ENCODE data around the gene SAMD4B.

Gene SAMD4B

DNA sequence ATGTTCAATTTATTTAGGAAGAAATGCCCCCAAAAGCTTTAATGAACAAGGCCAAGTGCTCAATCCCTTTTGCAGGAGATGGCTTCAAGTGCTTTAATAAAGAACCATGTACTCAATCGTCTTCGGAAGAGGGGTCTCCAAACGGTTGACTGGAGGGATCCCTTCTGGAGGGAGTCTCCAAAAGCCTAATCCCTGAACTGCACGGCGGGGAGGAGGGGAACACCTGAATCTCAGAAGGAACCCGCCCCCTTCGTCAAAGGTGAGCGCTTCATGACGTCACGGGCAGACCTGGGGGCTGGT, 48.2 kb downstream of the SAMD4B start:
- no peak for DNase-seq (ENCODE audit: low spot score)

DNA sequence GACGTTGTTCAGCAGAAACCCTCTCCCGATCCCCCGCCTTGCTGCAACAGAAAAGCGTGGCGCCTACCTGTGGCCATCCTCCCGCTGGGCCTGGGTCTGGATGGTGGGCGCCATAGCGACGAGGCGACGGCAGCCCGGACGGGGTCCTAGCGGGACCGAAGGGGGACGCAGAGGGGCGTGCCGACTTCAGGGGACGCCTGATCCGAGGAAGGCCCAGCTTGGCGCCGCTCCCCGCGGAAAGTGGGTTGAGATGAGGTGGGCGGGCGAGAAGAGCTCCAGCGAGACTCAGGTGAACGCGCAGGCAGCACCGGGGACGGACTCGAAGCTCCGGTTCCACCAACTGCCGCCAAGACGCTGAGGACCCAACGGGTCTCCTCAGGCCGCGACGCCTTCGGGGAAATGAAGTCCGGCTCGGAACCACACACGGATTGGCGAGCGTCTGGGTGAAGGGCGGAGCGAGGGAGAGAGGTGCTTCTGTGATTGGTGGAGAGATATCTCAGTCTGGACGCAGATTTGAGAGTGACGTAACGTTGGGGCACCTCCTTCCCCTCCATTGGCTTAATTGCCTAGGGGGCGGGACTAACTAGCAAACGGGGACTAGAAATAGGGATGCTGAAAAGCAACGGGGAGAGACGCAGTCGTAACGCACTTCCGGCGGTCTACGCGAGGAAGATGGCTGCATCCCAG, 48.7 kb downstream of the SAMD4B start, which contains the start of the genes MED29 and PAF1:
MED29 (plus strand) TSS at position 628 of the 687 bp plus-strand sequence; CDS start at position 673, 45 bp downstream.
PAF1 (minus strand) TSS at position 356 of the 687 bp plus-strand sequence; CDS start at position 114, 242 bp downstream.
- peak; percentile 99 for DNase-seq (ENCODE audit: low spot score)

DNA sequence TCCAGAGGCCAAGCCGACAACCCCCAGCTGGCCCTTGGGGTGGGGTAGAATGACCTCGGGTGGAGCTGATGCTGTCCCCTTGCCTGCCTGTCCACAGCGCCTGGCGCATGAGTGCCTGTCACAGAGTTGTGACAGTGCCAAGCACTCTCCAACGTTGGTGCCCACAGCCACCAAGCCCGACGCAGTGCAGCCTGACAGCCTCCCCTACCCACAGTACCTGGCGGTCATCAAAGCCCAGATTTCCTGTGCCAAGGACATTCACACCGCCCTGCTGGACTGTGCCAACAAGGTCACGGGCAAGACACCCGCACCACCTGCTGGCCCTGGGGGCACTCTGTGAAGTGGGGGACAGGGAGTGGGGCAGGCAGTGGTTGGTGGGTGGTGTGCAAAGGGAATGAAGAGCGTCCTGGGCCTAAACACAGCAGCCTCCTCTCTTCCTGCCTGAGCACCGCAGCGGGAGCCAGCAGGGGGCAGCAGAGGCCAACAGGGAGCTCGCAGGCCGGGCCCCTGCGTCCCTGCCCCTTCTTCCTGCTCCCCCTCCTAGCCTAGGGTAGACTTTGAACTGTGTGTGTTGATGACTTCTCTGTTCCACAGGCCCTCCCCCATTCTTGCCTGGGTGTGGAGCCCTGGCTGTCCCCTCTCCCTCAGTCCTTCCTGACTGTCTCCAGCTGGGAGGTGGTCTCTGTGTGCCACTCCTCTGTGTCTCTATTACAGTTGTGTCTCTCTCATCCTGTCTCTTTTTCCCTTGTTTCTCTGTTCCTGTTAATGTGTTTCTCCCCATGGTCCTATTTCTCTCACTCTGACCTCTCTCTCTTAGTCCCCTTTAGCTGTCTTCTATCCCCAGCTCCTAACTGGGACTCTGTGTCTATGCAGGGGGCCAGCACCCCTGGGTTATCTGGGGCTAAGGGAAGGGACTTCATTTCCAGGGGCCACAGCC, 55.4 kb downstream of the SAMD4B start:
- peak; percentile 61 for DNase-seq (ENCODE audit: low spot score)

DNA sequence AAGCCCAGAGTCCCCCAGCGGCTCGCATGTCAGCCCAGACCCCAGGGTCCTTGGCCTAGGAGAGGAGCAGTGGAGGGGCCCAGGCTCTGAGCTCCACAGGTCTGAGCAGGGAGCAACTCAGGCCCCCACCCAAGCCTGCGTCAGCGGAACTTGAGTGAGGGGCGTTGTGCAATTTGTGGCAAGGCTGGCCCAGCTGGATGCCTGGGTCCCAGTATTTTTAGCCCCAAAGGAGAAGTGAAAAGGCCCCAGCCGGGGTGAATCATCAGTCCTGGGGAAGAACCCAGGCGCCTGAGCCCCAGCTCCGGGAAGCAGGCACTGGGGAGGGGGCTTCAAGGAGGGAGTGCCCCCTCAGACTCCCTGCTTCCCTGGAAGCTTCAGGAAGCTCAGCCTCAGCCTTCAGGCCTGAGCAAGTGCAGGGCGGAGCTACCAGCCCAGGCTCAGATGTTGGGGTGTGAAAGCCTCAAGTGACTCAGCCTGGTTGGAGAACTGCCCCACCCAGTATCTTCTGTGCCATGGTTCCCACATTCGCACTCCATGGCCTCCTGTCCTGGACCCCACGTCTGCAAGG, 56.2 kb downstream of the SAMD4B start:
- no peak for DNase-seq (ENCODE audit: low spot score)

DNA sequence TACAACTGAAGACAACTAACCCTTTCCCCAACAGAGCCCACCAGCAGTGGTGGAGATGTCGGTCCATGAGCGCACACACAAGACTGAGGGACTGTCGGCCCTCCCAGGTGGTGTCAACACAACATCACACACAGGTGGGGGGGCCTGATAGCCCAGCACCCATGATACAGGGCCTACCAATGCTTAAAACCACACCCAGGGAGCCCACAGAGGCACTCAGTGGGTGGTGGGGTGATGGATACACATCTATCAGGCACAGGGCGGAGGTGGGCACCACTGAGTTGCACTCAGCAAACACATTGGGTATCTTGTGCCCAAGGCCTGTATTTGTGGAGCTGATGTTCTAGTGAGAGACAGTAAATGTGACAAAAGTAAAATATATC, 57.4 kb downstream of the SAMD4B start:
- DNase-seq (ENCODE audit: low spot score): no peak

DNA sequence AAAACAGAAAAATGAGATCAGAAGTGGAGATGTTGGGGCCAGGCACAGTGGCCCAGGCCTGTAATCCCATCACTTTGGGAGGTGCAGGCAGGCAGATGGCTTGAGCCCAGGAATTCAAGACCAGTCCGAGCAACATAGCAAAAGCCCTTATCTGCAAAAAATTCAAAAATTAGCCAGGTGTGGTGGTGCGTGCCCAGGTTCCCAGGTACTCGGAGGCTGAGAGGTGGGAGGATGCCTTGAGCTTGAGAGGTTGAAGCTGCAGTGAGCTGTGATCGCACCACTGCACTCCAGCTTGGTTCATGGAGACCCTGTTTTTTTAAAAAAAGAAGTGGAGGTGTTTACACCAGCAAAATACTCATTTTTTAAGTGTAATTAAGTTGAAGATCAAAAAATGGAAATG, 57.8 kb downstream of the SAMD4B start:
- DNase-seq (ENCODE audit: low spot score): no peak

DNA sequence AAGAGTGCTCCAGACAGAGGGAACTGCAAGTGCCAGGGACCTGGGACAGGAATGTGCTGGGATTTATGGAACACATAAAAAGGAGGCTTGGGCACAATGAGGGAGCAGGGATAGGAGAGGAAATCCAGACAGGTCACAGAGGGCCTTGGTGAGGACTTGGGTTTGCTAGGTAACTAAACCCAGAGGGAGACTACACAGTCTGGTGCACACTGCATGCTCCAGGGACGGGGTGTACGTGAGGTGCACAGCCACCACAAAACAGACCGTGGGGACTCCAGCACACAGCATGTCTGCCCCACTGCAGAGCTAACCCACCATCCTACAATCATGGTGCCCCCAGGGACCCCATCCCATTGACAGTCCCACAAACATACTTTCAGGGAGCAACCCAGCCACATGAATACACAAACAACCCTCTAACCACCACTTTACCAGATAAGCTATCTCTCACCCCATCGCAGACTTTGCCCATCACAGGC, 58.9 kb downstream of the SAMD4B start:
- DNase-seq (ENCODE audit: low spot score): no peak

DNA sequence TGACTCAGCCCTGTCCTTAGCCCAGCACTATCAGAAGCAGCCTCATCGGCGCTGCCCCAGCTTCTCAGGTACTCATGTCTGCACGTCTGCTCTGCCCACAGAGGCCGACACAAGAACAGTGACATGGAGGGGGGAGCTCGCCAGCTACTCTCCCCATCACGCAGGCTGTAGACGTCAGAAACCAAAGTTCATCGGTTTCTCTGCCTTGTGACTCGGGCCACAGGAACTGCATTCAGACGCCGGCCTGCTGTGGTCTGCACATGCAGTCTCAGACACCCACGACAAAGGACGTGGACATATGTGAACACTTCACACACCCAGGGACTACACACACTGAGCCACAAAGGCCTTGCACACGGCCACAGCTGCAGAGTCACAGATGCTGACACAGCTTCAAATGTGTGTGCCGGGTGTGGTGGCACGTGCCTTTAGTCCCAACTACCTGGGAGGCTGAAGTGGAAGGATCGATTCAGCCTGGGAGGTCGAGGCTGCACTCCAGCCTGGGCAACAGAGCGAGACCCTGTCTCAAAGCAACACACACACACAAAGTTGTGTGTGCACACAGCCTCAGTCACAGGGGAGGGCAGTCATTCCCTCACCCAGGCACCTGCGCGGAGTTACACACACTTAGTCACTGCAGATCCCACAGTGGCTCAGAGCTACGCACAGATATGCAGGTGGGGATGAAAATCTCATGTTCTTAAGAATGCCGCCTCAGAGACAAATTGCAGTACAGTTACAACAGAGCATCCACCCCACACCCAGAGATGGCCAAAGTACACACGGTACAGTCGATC, 59.5 kb downstream of the SAMD4B start:
- no peak for DNase-seq (ENCODE audit: low spot score)

DNA sequence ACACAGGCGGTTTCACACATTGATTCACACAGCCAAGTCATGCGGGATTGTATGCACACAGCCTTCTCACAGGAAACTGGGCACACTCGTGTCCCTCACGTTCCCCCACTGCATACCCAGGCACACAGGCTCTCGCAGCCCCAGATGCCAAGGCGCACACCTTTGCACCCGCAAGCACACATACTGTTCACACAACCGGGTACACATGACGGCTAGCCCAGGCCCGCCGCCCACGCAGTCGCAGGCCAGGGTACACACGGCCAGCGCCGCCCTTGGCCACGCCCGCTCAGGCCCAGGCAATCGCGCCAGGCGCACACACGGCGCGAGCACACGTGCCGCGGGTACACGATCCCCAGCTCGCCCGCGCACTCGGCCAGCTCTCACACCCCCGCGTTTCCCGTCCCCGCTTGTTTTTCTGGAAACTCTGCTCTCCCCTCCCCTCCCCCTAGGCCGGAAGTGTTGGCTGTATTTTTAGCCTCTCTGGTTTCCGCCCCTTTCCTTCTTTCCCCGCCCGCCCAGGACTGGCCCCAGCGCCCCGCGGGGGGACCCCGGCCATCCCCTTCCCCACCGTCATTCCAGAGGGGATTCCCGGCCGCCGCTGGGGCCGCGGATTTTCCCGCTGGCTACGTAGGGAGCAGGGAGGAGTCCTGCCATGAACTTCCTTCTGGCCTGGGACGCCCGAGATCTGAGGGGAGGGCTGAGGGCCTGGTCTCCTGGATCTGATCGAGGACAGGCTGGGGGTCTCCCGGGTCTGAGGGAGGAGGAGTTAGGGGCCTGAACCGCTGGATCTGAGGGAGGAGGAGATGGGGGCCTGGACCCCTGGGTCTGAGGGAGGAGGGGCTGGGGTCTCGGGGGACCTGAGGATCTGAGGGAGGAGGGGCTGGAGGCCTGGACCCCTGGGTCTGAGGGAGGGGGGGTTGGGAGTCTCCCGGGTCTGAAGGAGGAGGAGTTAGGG, 60.4 kb downstream of the SAMD4B start:
- peak; percentile 62 for DNase-seq (ENCODE audit: low spot score)

DNA sequence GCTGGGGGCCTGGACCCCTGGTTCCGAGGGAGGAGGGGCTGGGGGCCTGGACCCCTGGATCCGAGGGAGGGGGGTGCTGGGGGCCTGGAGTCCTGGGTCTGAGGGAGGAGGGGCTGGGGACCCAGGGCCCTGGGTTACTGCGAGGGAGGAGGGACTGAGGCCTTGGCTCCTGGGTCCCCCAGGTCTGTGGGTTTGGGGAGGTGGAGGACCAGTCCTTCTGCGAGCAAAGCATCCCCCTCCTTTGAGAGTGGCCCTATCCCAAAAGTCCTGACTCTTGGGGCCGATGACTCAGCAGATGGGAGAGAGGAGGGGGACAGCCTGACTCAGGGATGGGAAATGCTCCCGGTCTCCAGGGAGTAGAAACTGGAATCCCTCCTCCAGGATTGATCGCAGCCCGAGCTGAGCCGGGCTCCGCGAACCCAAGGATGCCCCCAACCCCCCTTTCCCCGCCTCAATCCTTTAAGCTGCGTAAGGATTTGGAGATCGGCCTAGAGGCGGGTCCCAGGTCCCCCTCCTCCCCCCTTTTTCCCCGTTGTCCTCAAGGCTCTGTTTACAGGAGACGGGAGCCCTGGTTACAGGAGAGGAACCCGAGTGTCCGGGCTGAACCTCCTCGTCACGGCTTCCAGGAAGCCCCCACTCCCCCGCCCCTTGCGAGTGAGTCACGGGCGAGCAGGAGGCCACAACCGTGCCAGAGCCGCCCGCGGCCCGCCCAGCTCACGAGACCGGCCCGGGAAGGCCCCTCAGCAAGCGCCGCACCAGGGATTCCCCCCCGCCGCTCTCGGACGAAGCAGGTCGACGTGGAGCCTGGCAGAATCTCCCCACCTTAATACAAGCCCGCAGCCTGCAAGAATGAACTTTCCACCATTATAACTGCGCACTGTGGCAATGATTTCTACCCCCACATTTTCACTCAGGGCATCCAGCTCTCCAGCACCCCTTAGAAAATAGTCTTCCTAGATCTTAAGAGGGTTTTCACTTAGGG, 61.4 kb downstream of the SAMD4B start:
- DNase-seq (ENCODE audit: low spot score): peak; percentile 57

DNA sequence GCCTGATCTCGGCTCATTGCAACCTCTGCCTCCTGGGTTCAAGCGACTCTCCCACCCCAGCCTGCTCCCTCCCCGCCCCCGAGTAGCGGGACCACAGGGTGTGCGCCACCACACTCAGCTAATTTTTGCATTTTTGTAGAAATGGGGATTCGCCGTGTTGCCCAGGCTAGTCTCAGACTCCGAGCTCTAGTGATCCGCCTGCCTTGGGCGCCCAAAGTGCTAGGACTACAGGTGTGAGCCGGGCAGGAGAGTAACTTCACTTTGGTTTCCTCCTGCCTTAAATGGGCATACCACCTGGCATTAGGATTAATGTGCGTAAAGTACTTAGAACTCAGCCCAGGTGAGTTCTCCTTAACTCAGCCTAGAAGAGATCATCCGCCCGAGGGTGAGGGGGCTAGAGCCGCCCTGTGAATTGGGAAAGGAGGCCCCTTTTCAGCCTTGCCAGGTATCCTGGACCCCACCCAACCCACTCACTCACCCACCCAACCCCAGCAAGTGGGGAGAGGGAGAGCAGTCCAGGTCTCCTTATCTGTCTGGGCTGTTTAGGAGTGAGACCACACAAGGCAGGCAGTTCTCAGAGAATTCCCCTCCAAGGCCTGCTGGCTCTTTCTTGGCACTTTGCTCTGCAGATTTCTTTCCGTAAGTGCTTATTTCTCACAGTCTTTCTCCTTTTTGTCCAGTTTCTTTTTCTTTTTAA, 63.2 kb downstream of the SAMD4B start:
- DNase-seq (ENCODE audit: low spot score): no peak

DNA sequence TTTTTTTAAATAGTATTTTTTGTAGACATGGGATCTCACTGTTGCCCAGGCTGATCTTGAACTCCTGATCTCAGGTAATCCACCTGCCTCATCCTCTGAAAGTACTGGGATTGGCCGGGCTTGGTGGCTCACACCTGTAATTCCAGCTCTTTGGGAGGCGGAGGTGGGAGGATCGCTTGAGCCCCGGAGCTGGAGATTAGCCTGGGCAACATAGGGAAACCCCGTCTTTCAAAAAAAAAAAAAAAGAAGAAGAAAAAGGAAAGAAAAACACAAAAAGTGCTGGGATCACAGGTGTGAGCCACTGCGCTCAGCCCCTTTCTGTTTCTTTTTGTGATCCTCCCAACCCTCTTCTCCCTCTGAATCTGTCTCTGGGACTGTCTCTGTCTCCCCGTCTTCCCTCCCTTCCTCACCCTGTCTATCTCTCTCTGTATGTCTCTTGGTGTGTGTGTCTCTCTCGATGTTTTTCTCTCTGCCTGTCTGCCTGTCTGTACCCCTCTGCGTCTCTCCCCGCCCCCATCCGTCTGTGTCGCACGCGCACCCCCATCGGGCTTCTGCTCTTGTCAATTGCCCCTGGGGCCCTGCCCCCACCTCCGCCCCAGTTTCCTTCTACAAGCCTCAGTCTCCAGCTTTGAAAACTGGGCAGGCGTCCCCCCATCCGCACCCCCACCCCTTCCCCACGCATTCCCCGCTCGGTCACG, 63.9 kb downstream of the SAMD4B start:
- no peak for DNase-seq (ENCODE audit: low spot score)

DNA sequence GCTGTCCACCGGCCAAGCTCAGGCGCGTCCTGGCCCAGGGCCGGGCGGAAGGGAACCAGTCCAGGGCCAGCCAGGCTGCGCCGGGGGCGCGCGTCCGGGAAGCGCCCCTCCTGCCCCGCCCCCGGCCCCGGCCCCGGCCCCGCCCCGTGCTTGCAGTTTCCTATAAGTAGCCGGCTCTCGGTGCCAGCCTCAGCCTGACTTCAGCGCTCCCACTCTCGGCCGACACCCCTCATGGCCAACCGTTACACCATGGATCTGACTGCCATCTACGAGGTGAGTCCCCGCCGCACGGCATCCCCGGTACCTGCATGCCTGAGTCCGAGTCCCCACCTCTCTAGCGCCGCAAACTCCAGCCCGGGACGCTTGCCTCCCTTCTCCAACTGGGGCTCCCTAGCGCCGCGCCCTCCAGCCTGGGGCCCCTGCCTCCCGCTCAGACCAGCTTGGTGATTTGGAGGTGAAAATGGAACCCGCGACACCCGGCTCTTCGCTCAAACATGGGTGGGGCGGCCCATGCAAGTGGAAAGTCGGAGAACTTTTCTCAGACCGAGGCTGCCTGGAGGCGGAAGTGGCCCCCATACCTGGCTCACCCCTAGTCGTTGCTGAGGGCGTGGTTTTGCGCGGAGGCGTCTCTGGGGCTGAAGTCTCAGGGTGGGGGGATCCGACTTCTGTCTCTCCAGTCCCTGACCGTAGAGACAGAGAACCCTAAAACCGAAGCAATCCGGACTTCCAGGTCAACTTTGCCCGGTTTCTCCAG, 64.6 kb downstream of the SAMD4B start, which contains the start of gene ZFP36:
ZFP36 (plus strand) TSS at position 192 of the 754 bp plus-strand sequence; CDS start at position 250, 58 bp downstream.
- no peak for DNase-seq (ENCODE audit: low spot score)

DNA sequence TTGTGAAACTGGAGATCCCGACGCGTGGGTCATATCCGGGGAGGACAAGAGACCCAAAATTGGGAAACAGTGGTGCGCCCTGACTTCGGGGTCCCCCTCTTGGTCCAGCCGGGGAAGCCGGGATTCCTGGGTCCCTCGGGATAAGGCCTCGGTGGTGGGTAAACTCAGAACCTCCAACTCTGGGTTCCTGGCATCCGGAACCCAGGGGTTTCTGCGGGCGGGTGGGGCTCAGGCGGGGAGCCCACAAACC, 65.1 kb downstream of the SAMD4B start:
- DNase-seq (ENCODE audit: low spot score): no peak

DNA sequence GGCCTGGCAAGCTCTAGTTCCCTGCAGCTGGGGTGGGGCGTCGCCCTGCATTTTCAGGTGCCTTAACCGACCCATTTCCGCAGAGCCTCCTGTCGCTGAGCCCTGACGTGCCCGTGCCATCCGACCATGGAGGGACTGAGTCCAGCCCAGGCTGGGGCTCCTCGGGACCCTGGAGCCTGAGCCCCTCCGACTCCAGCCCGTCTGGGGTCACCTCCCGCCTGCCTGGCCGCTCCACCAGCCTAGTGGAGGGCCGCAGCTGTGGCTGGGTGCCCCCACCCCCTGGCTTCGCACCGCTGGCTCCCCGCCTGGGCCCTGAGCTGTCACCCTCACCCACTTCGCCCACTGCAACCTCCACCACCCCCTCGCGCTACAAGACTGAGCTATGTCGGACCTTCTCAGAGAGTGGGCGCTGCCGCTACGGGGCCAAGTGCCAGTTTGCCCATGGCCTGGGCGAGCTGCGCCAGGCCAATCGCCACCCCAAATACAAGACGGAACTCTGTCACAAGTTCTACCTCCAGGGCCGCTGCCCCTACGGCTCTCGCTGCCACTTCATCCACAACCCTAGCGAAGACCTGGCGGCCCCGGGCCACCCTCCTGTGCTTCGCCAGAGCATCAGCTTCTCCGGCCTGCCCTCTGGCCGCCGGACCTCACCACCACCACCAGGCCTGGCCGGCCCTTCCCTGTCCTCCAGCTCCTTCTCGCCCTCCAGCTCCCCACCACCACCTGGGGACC, 65.6 kb downstream of the SAMD4B start:
- no peak for DNase-seq (ENCODE audit: low spot score)

DNA sequence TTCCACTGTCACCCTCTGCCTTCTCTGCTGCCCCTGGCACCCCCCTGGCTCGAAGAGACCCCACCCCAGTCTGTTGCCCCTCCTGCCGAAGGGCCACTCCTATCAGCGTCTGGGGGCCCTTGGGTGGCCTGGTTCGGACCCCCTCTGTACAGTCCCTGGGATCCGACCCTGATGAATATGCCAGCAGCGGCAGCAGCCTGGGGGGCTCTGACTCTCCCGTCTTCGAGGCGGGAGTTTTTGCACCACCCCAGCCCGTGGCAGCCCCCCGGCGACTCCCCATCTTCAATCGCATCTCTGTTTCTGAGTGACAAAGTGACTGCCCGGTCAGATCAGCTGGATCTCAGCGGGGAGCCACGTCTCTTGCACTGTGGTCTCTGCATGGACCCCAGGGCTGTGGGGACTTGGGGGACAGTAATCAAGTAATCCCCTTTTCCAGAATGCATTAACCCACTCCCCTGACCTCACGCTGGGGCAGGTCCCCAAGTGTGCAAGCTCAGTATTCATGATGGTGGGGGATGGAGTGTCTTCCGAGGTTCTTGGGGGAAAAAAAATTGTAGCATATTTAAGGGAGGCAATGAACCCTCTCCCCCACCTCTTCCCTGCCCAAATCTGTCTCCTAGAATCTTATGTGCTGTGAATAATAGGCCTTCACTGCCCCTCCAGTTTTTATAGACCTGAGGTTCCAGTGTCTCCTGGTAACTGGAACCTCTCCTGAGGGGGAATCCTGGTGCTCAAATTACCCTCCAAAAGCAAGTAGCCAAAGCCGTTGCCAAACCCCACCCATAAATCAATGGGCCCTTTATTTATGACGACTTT, 66.4 kb downstream of the SAMD4B start:
- no peak for DNase-seq (ENCODE audit: low spot score)
